HepG2 (cell line): ENCODE results near the gene ZNF138. TPM values are rescaled to one million over a fixed set of nuclear protein-coding genes. Genes with fewer than 3 reads are reported as not detected.
A peak's percentile ranks its signal among the peaks of the same experiment; 100 is the strongest.

Source experiments
- ATAC-seq: fragments of 200-7000 bp; cut with Tn5 transposase; 3 replicates; pipeline ENCODE4 v1.9.1; 2020; ENCODE audit warnings: mild to moderate bottlenecking, moderate library complexity
- BruUV-seq: library from RNA; stranded (reverse); fragments of 400-500 nt; replicated peaks from 2 replicates; lab custom pipeline; 2021; lab: Mats Ljungman, UMichigan
- CTCF ChIA-PET: fragments of 300-600 bp; formaldehyde crosslinking; extraction: SDS; loops from one replicate; lab custom pipeline; 2021; ENCODE audit warnings: low total read pairs, inconsistent platforms, low intra/inter-chr PET ratio; lab: Yijun Ruan, JAX
- POLR2A ChIA-PET: fragments of 350-600 bp; sonication (Branson Sonifier 250); formaldehyde crosslinking; loops from one replicate; lab custom pipeline; 2020; ENCODE audit warnings: antibody characterized with exemption, inconsistent platforms; lab: Yijun Ruan, JAX
- DNase-seq: peaks from one replicate; pipeline ENCODE4 v3.0.0-alpha.2; 2015; ENCODE audit warnings: low spot score
- FAIRE-seq: peaks from 3 replicates; lab custom pipeline; 2011; peaks lifted over from hg19 to GRCh38; lab: Jason Lieb, UNC
- H2AFZ ChIP-seq: one replicate; pipeline ENCODE4 v1.6.1; 2011; ENCODE audit warnings: low read length, inconsistent platforms
- H3K27ac ChIP-seq: fragments of 300-600 bp; 3 replicates; pipeline ENCODE4 v1.8.0; 2011; ENCODE audit warnings: mixed run types, mild to moderate bottlenecking, mixed read lengths, low read length, inconsistent platforms; ENCODE audit not compliant: insufficient read depth; ENCODE audit errors: extremely low read length
- H3K27me3 ChIP-seq, 2 experiments: fragments of 200-600 bp in 1 of 2; 2 replicates in 1 of 2; 3 replicates in 1 of 2; pipeline versions ENCODE4 v1.6.0 to v1.8.0; 2011; ENCODE audit warnings: low read length in 2 of 2, mild to moderate bottlenecking in 2 of 2, moderate library complexity in 2 of 2, inconsistent platforms in 1 of 2; ENCODE audit not compliant: insufficient read depth in 2 of 2, control insufficient read depth in 1 of 2
- H3K36me3 ChIP-seq, 2 experiments: fragments of 200-600 bp in 1 of 2; replicated peaks in 1 of 2; 2 replicates in 1 of 2; 3 replicates in 1 of 2; pipeline versions ENCODE4 v1.5.1 to v1.8.0; 2011; ENCODE audit warnings: low read length in 2 of 2, inconsistent platforms in 1 of 2; ENCODE audit not compliant: insufficient read depth in 2 of 2, control insufficient read depth in 1 of 2
- H3K4me1 ChIP-seq: 2 replicates; pipeline ENCODE4 v1.5.1; 2012; ENCODE audit warnings: low read length, inconsistent platforms; ENCODE audit not compliant: insufficient read depth
- H3K4me2 ChIP-seq: 2 replicates; pipeline ENCODE4 v1.6.0; 2011; ENCODE audit warnings: low read depth, low read length, inconsistent platforms
- H3K4me3 ChIP-seq, 3 experiments: fragments of 200-600 bp in 1 of 3; sonication (generic), shearing (Covaris generic) in 1 of 3; replicated peaks in 1 of 3; 2 replicates each; pipeline ENCODE4 v1.5.1; 2011 to 2016; ENCODE audit warnings: low read length in 3 of 3, inconsistent platforms in 2 of 3, low read depth in 2 of 3, mild to moderate bottlenecking in 2 of 3, control low read depth in 1 of 3, mixed read lengths in 1 of 3; ENCODE audit not compliant: insufficient read depth in 1 of 3
- H3K79me2 ChIP-seq: one replicate; pipeline ENCODE4 v1.6.1; 2011; ENCODE audit warnings: low read length, inconsistent platforms; ENCODE audit not compliant: insufficient read depth
- H3K9ac ChIP-seq: 2 replicates; pipeline ENCODE4 v1.6.0; 2011; ENCODE audit warnings: mild to moderate bottlenecking, low read depth, low read length, inconsistent platforms; ENCODE audit not compliant: insufficient read depth
- H3K9me3 ChIP-seq: 2 replicates; pipeline ENCODE4 v1.5.1; 2012; ENCODE audit warnings: mild to moderate bottlenecking, low read length
- H4K20me1 ChIP-seq: 2 replicates; pipeline ENCODE4 v1.6.0; 2011; ENCODE audit warnings: inconsistent platforms, mild to moderate bottlenecking, low read length, moderate library complexity; ENCODE audit not compliant: insufficient read depth
- AHR ChIP-seq: IDR thresholded peaks from 2 replicates; pipeline ENCODE4 v1.6.1; 2018; ENCODE audit warnings: missing genetic modification reagents, missing compliant biosample characterization
- HNRNPUL1 ChIP-seq: fragments of 200-400 bp; formaldehyde crosslinking; IDR thresholded peaks from 2 replicates; pipeline ENCODE4 v1.6.1; 2017; ENCODE audit warnings: low read depth, mild to moderate bottlenecking, low read length, moderate library complexity
- MAFF ChIP-seq: IDR thresholded peaks from 2 replicates; pipeline ENCODE4 v1.6.1; 2011; ENCODE audit warnings: low read depth, low read length, improper control_type of control experiment
- MAFK ChIP-seq, 2 experiments: IDR thresholded peaks in 1 of 2; conservative IDR thresholded peaks in 1 of 2; 2 replicates each; pipeline ENCODE4 v1.6.1; 2011; ENCODE audit warnings: improper control_type of control experiment in 2 of 2, low read length in 2 of 2
- NFE2 ChIP-seq: sonication (generic); formaldehyde crosslinking; IDR thresholded peaks from 2 replicates; pipeline ENCODE4 v1.4.0; 2020; ENCODE audit warnings: missing genetic modification reagents
- PHF21A ChIP-seq: sonication (generic); formaldehyde crosslinking; IDR thresholded peaks from 2 replicates; pipeline ENCODE4 v1.5.0; 2020; ENCODE audit warnings: mild to moderate bottlenecking, missing genetic modification reagents
- SMC3 ChIP-seq: IDR thresholded peaks from 2 replicates; pipeline ENCODE4 v1.6.1; 2011; ENCODE audit warnings: low read length, improper control_type of control experiment
- ZNF34 ChIP-seq: sonication (generic); formaldehyde crosslinking; IDR thresholded peaks from 2 replicates; pipeline ENCODE4 v1.4.0; 2020; ENCODE audit warnings: mild to moderate bottlenecking, missing genetic modification reagents, borderline replicate concordance
- ZNF841 ChIP-seq: sonication (generic); formaldehyde crosslinking; IDR thresholded peaks from 2 replicates; pipeline ENCODE4 v1.8.1; 2023; ENCODE audit warnings: missing genetic modification reagents, borderline replicate concordance
- WGBS: methylation state at CpG from one replicate; pipeline ENCODE4 v1.1.6; 2017; ENCODE audit warnings: low lambda C conversion rate; 5-methylcytosine and 5-hydroxymethylcytosine counted together
- in situ Hi-C: cut with HindIII; loops from 2 replicates; pipeline ENCODE4 v1.10.0; 2017; ENCODE audit warnings: low pct_unique_long_range_greater_than_20kb; ENCODE audit not compliant: extremely low pct_ligation_motif_present
- intact Hi-C: fragments of 100-400 bp; cut with micrococcal nuclease; formaldehyde crosslinking; loops from one replicate; pipeline ENCODE4 v1.10.0; 2022; ENCODE audit not compliant: unreplicated experiment
- polyA plus RNA-seq, 8 experiments: library from polyadenylated mRNA; depleted of rRNA in 3 of 8; stranded (reverse) in 7 of 8; unstranded in 1 of 8; fragments of >200 nt; fragmentation: Illumina TruSeq in 4 of 8; extraction: Trizol in 4 of 8; gene quantifications; 2 replicates each; pipeline versions ENCODE4 v1.2.1 to v1.2.3, GENCODE V29; 2011 to 2016; ENCODE audit warnings: low read depth in 4 of 8, missing spikeins in 1 of 8, mixed read lengths in 1 of 8; ENCODE audit not compliant: insufficient read depth in 1 of 8
- total RNA-seq, 5 experiments: library from RNA; depleted of rRNA; stranded (reverse); fragments of >200 nt; fragmentation: Illumina TruSeq; extraction: Trizol; gene quantifications; 2 replicates each; pipeline ENCODE4 v1.2.3, GENCODE V29; 2016; ENCODE audit warnings: low read depth in 1 of 5
- TF ChIP-seq, protein P1 (sequence below): sonication (generic); formaldehyde crosslinking; conservative IDR thresholded peaks from 2 replicates; pipeline ENCODE4 v1.4.0; 2020; ENCODE audit warnings: missing genetic modification reagents

Gene ZNF138
- total and polyA plus RNA-seq, 2 of the 13 experiments (the other 11 are each of a cell fraction or from before 2014, with no cell fraction given), result 2.7 to 5.8 TPM

DNA sequence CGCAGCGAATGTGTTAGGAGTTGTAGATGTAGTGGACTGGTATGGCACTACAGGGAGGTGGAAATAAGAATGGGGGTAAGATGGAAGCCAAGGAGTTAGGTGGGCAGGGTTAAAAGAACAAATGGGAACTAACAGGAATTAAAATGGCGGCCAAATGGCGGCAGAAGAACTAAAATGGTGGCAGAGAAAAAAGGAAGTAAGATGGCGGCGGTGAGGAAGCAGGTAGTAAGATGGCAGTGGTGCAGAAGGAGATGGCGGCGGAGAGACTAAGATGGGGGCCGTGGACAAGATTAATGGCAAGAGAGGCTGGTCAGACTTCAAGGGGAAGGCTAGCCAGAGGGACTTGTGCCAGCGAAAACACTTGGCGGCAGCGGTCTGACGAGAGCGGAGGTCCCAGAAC is 44.5 kb downstream of the ZNF138 start (continued):
- TF ChIP-seq, protein P1, sequence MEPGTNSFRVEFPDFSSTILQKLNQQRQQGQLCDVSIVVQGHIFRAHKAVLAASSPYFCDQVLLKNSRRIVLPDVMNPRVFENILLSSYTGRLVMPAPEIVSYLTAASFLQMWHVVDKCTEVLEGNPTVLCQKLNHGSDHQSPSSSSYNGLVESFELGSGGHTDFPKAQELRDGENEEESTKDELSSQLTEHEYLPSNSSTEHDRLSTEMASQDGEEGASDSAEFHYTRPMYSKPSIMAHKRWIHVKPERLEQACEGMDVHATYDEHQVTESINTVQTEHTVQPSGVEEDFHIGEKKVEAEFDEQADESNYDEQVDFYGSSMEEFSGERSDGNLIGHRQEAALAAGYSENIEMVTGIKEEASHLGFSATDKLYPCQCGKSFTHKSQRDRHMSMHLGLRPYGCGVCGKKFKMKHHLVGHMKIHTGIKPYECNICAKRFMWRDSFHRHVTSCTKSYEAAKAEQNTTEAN, result no peak
- TF ChIP-seq AHR (CRISPR knock-in tag) (no peak), ZNF841 (CRISPR knock-in tag) (no peak), PHF21A (CRISPR knock-in tag) (no peak), SMC3 (no peak), ZNF34 (CRISPR knock-in tag) (no peak)

DNA sequence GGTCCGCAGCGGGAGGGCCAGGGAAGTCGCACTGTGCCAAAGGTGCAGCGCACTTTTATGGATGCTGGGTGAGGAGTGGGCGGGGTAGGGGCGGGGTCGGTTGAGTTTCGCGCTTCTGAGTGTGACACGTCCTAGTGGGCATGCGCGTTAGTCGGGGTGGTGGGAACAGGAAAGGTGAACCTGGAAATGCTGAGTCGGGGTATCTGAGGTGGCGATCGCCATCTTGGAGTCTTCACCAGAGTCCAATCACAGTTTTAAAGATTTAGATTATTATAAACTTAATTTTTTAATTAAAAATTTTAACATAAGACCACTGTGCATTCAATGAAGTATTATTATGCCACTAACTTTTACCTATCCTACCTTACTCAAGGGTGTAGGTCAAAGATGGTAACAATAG is 45.7 kb downstream of the ZNF138 start:
- WGBS, result 94% methylated on average over 16 of the region's 16 CpGs

More for the DNA sequence above, 45.7 kb downstream of the ZNF138 start:
- ATAC-seq (no peak), DNase-seq (no peak), FAIRE-seq (no peak)
- CTCF ChIA-PET, result no interaction called here
- intact Hi-C loops (no loop called here), in situ Hi-C loops (no loop called here)
- no peak overlapping the region for H3K27ac ChIP-seq
- TF ChIP-seq MAFK (conservative IDR thresholded peaks at IDR 0.05 in 1 of 2, IDR thresholded peaks at IDR 0.05 in 1 of 2; ENCODE audit: low read length in 2 of 2), result peak; percentile 72 to 91
- no peak for TF ChIP-seq HNRNPUL1
- TF ChIP-seq MAFF, result peak; percentile 83
- TF ChIP-seq NFE2 (CRISPR knock-in tag), result no peak
- POLR2A ChIA-PET, result no interaction called here
- no TSS peak for BruUV-seq
- no peak overlapping the region for H3K4me2 ChIP-seq
- H2AFZ ChIP-seq, result no peak overlapping the region
- no peaks in the 10 kb centered on the region for H4K20me1 ChIP-seq
- H3K27me3 ChIP-seq, result no peaks in the 10 kb centered on the region
- H3K36me3 ChIP-seq, result no peaks in the 10 kb centered on the region
- H3K9ac ChIP-seq, result no peak overlapping the region
- no peak overlapping the region for H3K4me3 ChIP-seq
- H3K9me3 ChIP-seq, result no peaks in the 10 kb centered on the region
- H3K79me2 ChIP-seq, result no peaks in the 10 kb centered on the region
- H3K4me1 ChIP-seq, result no peaks in the 10 kb centered on the region
